Measurements from ENCODE around the gene ADAMTSL1.
A peak's percentile ranks its signal among the peaks of the same experiment; 100 is the strongest.

ADAMTSL1 gene

GRCh38 chr9:18448101-18448500 lies 25.9 kb upstream of the ADAMTSL1 start:
- DNase-seq (ENCODE audit: low read depth), result no peak
- no peak for TF ChIP-seq CTCF (IDR thresholded peaks at IDR 0.05; ENCODE audit: control insufficient read depth, insufficient read depth, low read depth, low read length, missing control alignments)
- H3K4me3 ChIP-seq (ENCODE audit: control insufficient read depth, low read depth, low read length), result no peak overlapping the region

- H3K4me3 ChIP-seq (ENCODE audit: control insufficient read depth, low read depth, low read length), result no peak overlapping the region
- DNase-seq (ENCODE audit: low read depth), result peak; percentile 74
- TF ChIP-seq CTCF (IDR thresholded peaks at IDR 0.05; ENCODE audit: control insufficient read depth, insufficient read depth, low read depth, low read length, missing control alignments), result no peak
Observed at GRCh38 chr9:18451406-18451805, 22.5 kb upstream of the ADAMTSL1 start.

- no peak overlapping the region for H3K4me3 ChIP-seq (ENCODE audit: control insufficient read depth, low read depth, low read length)
- no peak for TF ChIP-seq CTCF (IDR thresholded peaks at IDR 0.05; ENCODE audit: control insufficient read depth, insufficient read depth, low read depth, low read length, missing control alignments)
- peak; percentile 53 for DNase-seq (ENCODE audit: low read depth)
Observed at GRCh38 chr9:18452276-18452675, 21.7 kb upstream of the ADAMTSL1 start.

GRCh38 chr9:18456624-18457237 lies 17.2 kb upstream of the ADAMTSL1 start:
- no peak for DNase-seq (ENCODE audit: low read depth)
- TF ChIP-seq CTCF (IDR thresholded peaks at IDR 0.05; ENCODE audit: control insufficient read depth, insufficient read depth, low read depth, low read length, missing control alignments), result no peak
- no peak overlapping the region for H3K4me3 ChIP-seq (ENCODE audit: control insufficient read depth, low read depth, low read length)

GRCh38 chr9:18457510-18457909 lies 16.4 kb upstream of the ADAMTSL1 start:
- no peak for TF ChIP-seq CTCF (IDR thresholded peaks at IDR 0.05; ENCODE audit: control insufficient read depth, insufficient read depth, low read depth, low read length, missing control alignments)
- no peak for DNase-seq (ENCODE audit: low read depth)
- H3K4me3 ChIP-seq (ENCODE audit: control insufficient read depth, low read depth, low read length), result no peak overlapping the region

- peak; percentile 91 for DNase-seq (ENCODE audit: low read depth)
- TF ChIP-seq CTCF (IDR thresholded peaks at IDR 0.05; ENCODE audit: control insufficient read depth, insufficient read depth, low read depth, low read length, missing control alignments), result no peak
- H3K4me3 ChIP-seq (ENCODE audit: control insufficient read depth, low read depth, low read length), result no peak overlapping the region
Observed at GRCh38 chr9:18459962-18460584, 13.9 kb upstream of the ADAMTSL1 start.
